GM12872 (cell line): Measurements from ENCODE around the gene ME3.

Experiments used
- CTCF ChIP-seq: IDR thresholded peaks from 3 replicates; pipeline ENCODE4 v1.5.1; 2011; ENCODE audit warnings: low read depth, mild to moderate bottlenecking, low read length, moderate library complexity; ENCODE audit not compliant: insufficient read depth

The ME3 gene

GRCh38 chr11:86579406-86579731 lies 93.0 kb downstream of the ME3 start:
- TF ChIP-seq CTCF, result no peak

GRCh38 chr11:86578727-86579405 lies 93.5 kb downstream of the ME3 start:
- no peak for TF ChIP-seq CTCF

GRCh38 chr11:86577644-86578636 lies 94.5 kb downstream of the ME3 start:
- TF ChIP-seq CTCF, result no peak

GRCh38 chr11:86576946-86577624 lies 95.3 kb downstream of the ME3 start:
- TF ChIP-seq CTCF, result no peak

GRCh38 chr11:86575927-86576326 lies 96.5 kb downstream of the ME3 start:
- TF ChIP-seq CTCF, result no peak

- no peak for TF ChIP-seq CTCF
These were observed 97.1 kb downstream of the ME3 start for GRCh38 chr11:86575208-86575855.

- no peak for TF ChIP-seq CTCF
These were observed 97.8 kb downstream of the ME3 start for GRCh38 chr11:86574493-86575207.
